Effector memory CD4-positive, alpha-beta T cell (primary cell): Measurements from ENCODE around the gene DGKG.

Source experiments
- DNase-seq, 3 donors: peaks; one replicate each; pipeline ENCODE4 v3.0.0-alpha.2; 2020
- H3K27ac ChIP-seq: 2 replicates; pipeline ENCODE4 v1.7.0; 2013; ENCODE audit warnings: mild to moderate bottlenecking, low read length, moderate library complexity; ENCODE audit not compliant: insufficient read depth, poor library complexity, severe bottlenecking
- H3K27me3 ChIP-seq: replicated peaks from 2 replicates; pipeline ENCODE4 v1.7.0; 2013; ENCODE audit warnings: mild to moderate bottlenecking, low read length; ENCODE audit not compliant: insufficient read depth, control insufficient read depth, poor library complexity, severe bottlenecking
- H3K36me3 ChIP-seq: 2 replicates; pipeline ENCODE4 v1.7.0; 2013; ENCODE audit warnings: mild to moderate bottlenecking, low read length, moderate library complexity; ENCODE audit not compliant: control insufficient read depth, insufficient read depth
- H3K4me1 ChIP-seq: 2 replicates; pipeline ENCODE4 v1.7.0; 2013; ENCODE audit warnings: low read length, mild to moderate bottlenecking; ENCODE audit not compliant: control insufficient read depth, insufficient read depth, poor library complexity, severe bottlenecking
- H3K4me3 ChIP-seq: 2 replicates; pipeline ENCODE4 v1.7.0; 2013; ENCODE audit warnings: low read length, low read depth, mild to moderate bottlenecking; ENCODE audit not compliant: insufficient read depth, poor library complexity, severe bottlenecking
- H3K9me3 ChIP-seq: 2 replicates; pipeline ENCODE4 v1.7.0; 2013; ENCODE audit warnings: mild to moderate bottlenecking, low read length, moderate library complexity; ENCODE audit not compliant: control insufficient read depth

The DGKG gene

GRCh38 chr3:186137051-186137685, 224.9 kb downstream of the DGKG start:
- no peaks in the 10 kb centered on the region for H3K27me3 ChIP-seq

GRCh38 chr3:186133980-186134379, 228.1 kb downstream of the DGKG start:
- no peaks in the 10 kb centered on the region for H3K27me3 ChIP-seq
- no peaks in the 10 kb centered on the region for H3K36me3 ChIP-seq
- no peak for DNase-seq
- no peak overlapping the region for H3K4me3 ChIP-seq
- no peak overlapping the region for H3K27ac ChIP-seq
- H3K4me1 ChIP-seq, result no peaks in the 10 kb centered on the region
- H3K9me3 ChIP-seq, result no peaks in the 10 kb centered on the region

More at GRCh38 chr3:186137051-186137685, 224.9 kb downstream of the DGKG start:
- H3K9me3 ChIP-seq, result no peaks in the 10 kb centered on the region
- no peak for DNase-seq
- no peaks in the 10 kb centered on the region for H3K4me1 ChIP-seq
- H3K4me3 ChIP-seq, result no peak overlapping the region
- H3K27ac ChIP-seq, result no peak overlapping the region
- no peaks in the 10 kb centered on the region for H3K36me3 ChIP-seq

- no peaks in the 10 kb centered on the region for H3K4me1 ChIP-seq
- no peak overlapping the region for H3K27ac ChIP-seq
- no peaks in the 10 kb centered on the region for H3K27me3 ChIP-seq
- no peaks in the 10 kb centered on the region for H3K9me3 ChIP-seq
- no peak for DNase-seq
- H3K4me3 ChIP-seq, result no peak overlapping the region
- H3K36me3 ChIP-seq, result no peaks in the 10 kb centered on the region
These were observed 229.5 kb downstream of the DGKG start for GRCh38 chr3:186132487-186132886.

- DNase-seq, result no peak
- no peaks in the 10 kb centered on the region for H3K36me3 ChIP-seq
- no peaks in the 10 kb centered on the region for H3K9me3 ChIP-seq
- no peaks in the 10 kb centered on the region for H3K27me3 ChIP-seq
- H3K4me1 ChIP-seq, result no peaks in the 10 kb centered on the region
- no peak overlapping the region for H3K4me3 ChIP-seq
- H3K27ac ChIP-seq, result no peak overlapping the region
These were observed 232.8 kb downstream of the DGKG start for GRCh38 chr3:186129206-186129605.

- no peak for DNase-seq
- Histone ChIP-seq H3K36me3 (no peaks in the 10 kb centered on the region), H3K27me3 (no peaks in the 10 kb centered on the region), H3K9me3 (no peaks in the 10 kb centered on the region), H3K27ac (no peak overlapping the region), H3K4me1 (no peaks in the 10 kb centered on the region), H3K4me3 (no peak overlapping the region)
These were observed 233.9 kb downstream of the DGKG start for GRCh38 chr3:186128158-186128557.

GRCh38 chr3:186127463-186127862, 234.6 kb downstream of the DGKG start:
- no peaks in the 10 kb centered on the region for H3K9me3 ChIP-seq
- DNase-seq, result no peak

GRCh38 chr3:186125118-186125517, 236.9 kb downstream of the DGKG start:
- H3K9me3 ChIP-seq, result no peaks in the 10 kb centered on the region
- no peaks in the 10 kb centered on the region for H3K36me3 ChIP-seq
- peaks cover 5% of the 10 kb centered on the region for H3K27me3 ChIP-seq
- no peak overlapping the region for H3K27ac ChIP-seq
- no peak overlapping the region for H3K4me3 ChIP-seq
- DNase-seq, result no peak
- H3K4me1 ChIP-seq, result no peaks in the 10 kb centered on the region

More at GRCh38 chr3:186127463-186127862, 234.6 kb downstream of the DGKG start:
- Histone ChIP-seq H3K36me3 (no peaks in the 10 kb centered on the region), H3K27ac (no peak overlapping the region), H3K4me3 (no peak overlapping the region), H3K27me3 (no peaks in the 10 kb centered on the region), H3K4me1 (no peaks in the 10 kb centered on the region)

- DNase-seq, result no peak
- Histone ChIP-seq H3K36me3 (no peaks in the 10 kb centered on the region), H3K4me1 (no peaks in the 10 kb centered on the region), H3K4me3 (no peak overlapping the region), H3K27me3 (peaks cover 5% of the 10 kb centered on the region), H3K27ac (no peak overlapping the region), H3K9me3 (no peaks in the 10 kb centered on the region)
These were observed 237.4 kb downstream of the DGKG start for GRCh38 chr3:186124592-186124991.

GRCh38 chr3:186123012-186123411, 239.0 kb downstream of the DGKG start:
- H3K27me3 ChIP-seq, result peaks cover 5% of the 10 kb centered on the region
- H3K36me3 ChIP-seq, result no peaks in the 10 kb centered on the region
- H3K9me3 ChIP-seq, result no peaks in the 10 kb centered on the region
- no peak overlapping the region for H3K4me3 ChIP-seq
- no peak overlapping the region for H3K27ac ChIP-seq
- H3K4me1 ChIP-seq, result no peaks in the 10 kb centered on the region
- no peak for DNase-seq

- no peak overlapping the region for H3K27ac ChIP-seq
- no peak for DNase-seq
- H3K9me3 ChIP-seq, result no peaks in the 10 kb centered on the region
- peaks cover 5% of the 10 kb centered on the region for H3K27me3 ChIP-seq
- no peaks in the 10 kb centered on the region for H3K4me1 ChIP-seq
- H3K4me3 ChIP-seq, result no peak overlapping the region
- no peaks in the 10 kb centered on the region for H3K36me3 ChIP-seq
These were observed 240.1 kb downstream of the DGKG start for GRCh38 chr3:186121968-186122367.
